ENCODE data around the gene RASA3.
"Not testable (repeated sequence)": the region's sequence is repeated elsewhere in the genome, so short reads cannot be mapped to it uniquely, and the experiment has no call there.

RASA3 gene

DNA sequence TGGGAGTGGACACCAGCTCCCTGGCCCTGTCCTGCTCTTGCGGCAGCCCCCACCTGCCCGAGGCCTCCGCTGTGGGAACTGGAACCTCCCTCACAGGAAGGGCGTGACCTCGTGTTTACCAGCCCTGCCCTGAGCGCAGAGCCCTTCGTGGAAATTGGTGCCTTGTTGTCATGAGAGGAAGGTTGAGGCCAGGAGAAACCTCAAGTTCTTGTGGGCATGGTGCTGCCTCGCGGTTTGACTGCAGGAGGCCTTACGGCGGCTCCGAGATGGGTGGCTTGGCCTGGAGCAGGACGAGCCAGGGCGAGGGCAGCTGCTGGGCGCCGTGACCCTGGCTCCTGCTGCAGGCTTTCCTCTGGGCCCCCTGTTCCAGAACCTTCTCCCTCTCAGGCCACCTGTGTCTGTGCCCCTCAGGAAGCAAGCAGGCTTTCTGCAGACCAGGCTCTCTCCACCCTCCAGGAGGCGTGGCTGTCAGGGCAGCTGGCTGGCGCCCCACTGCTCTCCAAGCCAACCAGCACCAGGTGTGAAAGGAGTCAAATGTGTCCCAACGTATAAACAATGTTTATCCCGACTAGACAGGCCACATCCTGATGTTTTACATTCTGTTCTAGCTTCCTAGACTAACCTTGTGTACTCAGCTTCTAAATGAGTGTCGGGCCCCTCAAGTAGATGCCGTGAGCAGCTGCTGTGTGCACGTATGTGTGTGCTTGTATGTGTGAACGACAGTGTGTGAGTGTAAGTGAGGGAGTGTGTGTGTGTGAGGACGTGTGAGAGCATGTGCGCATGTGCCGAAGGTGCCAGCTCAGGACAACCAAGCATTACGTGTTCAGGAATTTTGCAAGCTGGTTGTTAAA, 10.4 kb upstream of the RASA3 start:
- no peak for DNase-seq (ENCODE audit: low read depth in 4 of 4, low spot score in 1 of 4)

DNA sequence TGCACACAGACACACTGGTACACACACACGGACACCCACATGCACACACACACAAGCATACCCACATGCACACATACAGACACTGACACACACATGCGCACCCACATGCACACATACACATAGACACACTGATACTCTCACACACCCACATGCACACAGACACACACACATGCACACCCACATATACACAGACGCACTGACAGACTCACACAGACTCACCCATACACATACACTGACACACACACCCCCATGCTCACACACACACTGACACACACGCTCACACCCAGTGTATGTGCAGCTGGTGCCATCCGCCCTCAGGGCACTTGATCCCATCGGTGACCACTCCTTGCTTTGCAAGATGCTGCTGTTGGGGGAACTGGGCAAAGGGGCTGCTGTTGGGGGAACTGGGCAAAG, 9.7 kb upstream of the RASA3 start:
- DNase-seq (ENCODE audit: low read depth in 4 of 4, low spot score in 1 of 4): no peak

DNA sequence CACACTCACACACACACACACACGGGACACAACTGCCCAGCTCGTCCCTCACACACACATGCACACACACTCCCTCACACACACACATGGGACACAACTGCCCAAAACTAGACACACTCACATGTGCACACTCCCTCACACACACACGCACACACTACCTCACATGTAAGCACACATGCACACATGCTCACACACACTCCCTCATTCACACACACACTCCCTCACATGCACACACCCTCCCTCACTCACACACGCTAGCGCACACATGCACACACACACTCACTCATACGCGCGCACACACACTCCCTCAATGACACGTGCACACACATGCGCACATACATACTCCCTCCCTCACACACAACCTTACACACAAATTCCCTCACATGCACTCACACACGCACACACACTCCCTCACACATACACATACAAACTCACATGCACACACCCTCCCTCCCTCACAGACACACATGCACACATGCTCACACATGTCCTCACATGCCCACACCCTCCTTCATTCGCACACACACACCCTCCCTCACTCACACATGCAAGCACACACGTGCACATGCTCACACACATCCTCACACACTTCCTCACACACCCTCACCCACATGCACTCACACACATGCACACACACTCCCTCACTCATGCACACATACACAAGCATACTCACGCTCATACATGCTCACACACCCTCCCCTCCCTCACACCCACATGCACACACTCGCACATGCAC, 9.0 kb upstream of the RASA3 start:
- no peak for DNase-seq (ENCODE audit: low read depth in 4 of 4, low spot score in 1 of 4)

DNA sequence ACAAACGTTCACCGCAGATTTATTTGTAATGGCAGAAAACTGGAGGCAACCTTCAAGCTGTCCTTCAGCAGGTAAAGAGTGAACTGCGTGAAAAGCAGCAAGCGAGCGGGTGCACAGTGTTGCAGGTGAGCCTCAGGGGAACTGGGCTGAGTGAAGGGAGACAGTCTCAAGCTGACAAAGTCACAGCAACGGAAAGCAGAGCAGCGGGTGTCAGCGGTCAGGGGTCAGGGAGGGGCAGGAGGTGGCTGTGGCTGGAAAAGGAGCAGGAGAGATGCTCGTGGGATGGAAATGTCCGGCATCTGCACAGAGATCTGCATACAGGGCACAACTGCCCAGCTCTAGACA, 8.5 kb upstream of the RASA3 start:
- DNase-seq (ENCODE audit: low read depth in 4 of 4, low spot score in 1 of 4): no peak

DNA sequence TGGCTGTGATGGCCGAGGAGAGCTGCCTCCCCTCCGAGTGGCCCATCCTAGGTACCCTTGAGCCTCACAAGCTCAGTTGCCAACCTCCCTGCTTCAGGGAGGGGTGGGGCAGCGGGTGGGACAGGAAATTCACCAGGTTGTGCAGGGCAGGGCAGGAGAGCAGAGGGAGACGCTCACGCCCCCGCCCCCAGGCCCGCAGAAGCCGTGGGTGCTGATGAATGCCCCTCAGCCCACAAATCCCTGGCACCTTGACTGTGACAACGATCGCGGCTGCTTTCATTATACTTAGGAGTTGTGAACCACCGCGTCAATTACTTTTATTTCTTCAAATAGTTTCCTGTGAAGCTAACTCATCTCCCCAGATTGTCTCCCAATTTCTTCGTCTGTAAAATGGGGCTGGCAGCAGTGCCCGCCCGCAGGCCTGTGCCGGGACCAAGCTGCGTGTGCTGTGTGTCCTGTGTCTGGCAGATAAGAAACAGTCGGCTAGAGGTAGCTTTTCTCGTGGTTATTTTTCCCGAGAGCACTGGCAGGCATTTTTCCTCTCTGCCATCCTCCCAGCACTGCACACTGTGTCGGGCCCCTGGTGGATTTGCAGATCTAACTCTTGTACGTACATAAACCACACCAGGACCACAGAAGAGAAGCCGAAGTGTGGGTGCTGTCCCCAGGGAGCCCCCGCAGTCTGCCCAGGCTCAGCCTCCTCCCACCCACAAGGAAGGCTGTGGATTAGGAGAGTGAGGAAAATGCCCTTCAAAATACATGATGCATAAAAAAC, 7.9 kb upstream of the RASA3 start:
- no peak for DNase-seq (ENCODE audit: low read depth in 4 of 4, low spot score in 1 of 4)

DNA sequence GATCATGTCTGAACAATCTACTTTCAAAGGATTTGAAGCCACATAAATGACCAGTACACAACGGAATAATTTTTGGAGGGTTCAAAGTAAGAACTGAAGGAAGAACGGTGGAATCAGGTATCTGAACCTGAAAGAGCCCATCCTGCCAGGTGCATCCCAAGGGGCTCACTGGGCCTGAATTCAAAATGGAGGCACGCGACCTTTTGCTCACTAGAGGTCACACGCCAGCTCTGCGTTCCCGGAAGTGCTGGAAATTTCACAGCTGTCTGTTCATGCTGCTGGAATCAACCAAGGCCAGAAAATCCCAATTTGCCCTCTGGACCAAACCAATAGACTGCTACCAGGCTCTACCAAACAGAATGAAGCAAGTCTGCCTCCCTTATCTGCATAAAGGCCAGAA, 4.2 kb upstream of the RASA3 start:
- DNase-seq (ENCODE audit: low read depth in 4 of 4, low spot score in 1 of 4): no peak

DNA sequence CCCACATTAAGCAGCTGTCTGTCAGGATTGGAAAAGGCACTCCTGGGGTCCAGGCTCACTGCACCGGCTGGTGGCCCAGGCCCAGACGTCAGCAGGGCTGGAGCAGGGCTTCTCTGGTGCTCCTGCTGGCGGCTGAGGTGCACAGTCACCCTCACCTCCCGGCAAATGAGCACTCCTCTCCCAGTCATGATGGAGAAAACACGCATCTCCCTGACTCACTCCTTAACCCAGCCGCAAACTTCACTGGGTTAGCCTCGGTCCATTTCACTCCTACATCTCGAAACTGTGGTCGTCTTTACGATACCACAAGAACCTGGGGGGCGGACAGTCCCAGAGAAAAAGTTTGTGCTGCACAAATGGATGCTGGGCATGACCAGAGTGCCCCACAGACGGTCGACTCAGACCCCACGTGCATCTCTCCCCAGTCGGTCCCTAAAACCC, 3.3 kb upstream of the RASA3 start:
- no peak for DNase-seq (ENCODE audit: low read depth in 4 of 4, low spot score in 1 of 4)

DNA sequence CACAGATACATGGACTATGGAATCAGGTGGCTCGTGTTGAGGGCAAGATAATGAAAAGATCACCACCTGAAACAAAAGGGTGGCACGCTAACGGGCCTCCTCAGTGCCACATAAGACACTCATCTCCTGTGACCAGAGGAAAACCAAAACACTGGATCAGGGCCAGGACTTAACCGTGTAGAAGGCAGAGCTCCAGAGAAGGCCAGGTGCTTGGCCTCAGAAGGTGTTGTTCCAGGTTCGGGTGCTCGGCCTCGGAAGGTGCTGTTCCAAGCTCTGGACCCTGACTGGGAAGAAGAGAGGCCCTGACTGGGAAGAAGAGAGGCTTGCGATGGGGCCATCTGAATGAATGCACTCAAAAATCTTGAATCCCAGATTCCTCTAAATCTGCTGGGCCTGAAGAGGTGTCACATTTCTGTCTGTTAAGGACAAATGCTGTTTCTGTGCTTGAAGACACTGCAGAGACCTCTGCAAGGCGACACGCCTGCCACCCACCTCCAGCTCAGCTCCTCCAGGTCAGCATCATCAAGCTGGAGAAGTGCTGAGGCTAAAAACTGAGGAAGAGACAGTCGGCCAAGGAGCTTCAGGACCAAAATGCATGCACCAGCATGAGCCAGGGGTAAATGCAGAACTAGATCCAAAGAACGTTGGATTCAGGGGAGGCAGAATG, 2.7 kb upstream of the RASA3 start:
- no peak for DNase-seq (ENCODE audit: low read depth in 4 of 4, low spot score in 1 of 4)

DNA sequence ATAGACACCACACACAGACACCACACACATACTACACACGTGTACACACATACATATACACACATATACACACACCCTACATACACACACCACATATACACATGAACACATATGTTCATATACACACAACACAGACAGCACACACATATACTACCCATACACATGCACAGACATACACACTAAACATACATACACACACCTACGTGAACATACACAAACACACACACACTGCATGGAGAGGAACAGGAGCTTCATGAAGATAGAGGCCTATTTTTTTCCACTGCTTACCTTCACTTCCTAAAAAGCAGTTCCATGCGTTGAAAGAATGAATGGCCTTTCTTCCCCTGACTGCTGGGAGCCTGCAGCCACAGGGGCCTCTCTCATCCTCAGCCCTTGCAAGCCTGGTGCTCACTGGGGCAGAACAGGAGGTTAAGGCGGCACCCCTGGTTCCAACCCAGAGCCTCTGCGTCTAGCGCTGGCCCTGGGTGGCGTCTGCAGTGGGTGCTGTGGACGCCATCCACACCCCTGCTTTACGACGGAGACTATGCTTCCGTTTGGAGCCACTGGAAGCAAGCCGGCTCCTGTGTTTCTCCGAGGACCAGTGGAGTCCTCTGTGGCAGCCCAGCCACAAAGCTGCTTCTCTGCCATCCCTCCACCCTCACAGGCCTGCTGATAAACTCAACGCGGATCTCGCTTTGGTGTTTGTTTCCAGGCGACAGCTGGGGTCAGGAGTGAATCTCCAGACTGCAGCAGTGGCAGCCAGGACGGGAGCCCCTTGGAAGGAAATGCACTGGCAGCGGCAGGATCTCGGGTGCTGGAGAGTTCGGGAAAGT, 1.9 kb upstream of the RASA3 start:
- no peak for DNase-seq (ENCODE audit: low read depth in 4 of 4, low spot score in 1 of 4)

DNA sequence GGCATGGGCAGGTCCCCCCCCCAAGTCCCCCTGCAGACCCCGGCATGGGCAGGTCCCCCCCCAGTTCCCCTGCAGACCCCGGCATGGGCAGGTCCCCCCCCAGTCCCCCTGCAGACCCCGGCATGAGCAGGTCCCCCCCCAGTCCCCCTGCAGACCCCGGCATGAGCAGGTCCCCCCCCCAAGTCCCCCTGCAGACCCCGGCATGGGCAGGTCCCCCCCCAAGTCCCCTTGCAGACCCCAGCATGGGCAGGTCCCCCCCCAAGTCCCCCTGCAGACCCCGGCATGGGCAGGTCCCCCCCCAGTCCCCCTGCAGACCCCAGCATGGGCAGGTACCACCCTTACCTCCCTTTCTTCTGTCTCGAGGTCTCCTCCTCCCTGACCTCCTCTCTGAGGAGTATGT, 1.1 kb upstream of the RASA3 start:
- DNase-seq (ENCODE audit: low read depth in 4 of 4, low spot score in 1 of 4): not testable (repeated sequence)

DNA sequence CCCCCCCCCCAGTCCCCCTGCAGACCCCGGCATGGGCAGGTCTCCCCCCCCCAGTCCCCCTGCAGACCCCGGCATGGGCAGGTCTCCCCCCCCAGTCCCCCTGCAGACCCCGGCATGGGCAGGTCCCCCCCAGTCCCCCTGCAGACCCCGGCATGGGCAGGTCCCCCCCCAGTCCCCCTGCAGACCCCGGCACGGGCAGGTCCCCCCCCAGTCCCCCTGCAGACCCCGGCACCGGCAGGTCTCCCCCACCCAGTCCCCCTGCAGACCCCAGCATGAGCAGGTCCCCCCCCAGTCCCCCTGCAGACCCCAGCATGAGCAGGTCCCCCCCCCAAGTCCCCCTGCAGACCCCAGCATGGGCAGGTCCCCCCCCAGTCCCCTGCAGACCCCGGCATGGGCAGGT, 703 bp upstream of the RASA3 start:
- DNase-seq (ENCODE audit: low read depth in 4 of 4, low spot score in 1 of 4): not testable (repeated sequence)

DNA sequence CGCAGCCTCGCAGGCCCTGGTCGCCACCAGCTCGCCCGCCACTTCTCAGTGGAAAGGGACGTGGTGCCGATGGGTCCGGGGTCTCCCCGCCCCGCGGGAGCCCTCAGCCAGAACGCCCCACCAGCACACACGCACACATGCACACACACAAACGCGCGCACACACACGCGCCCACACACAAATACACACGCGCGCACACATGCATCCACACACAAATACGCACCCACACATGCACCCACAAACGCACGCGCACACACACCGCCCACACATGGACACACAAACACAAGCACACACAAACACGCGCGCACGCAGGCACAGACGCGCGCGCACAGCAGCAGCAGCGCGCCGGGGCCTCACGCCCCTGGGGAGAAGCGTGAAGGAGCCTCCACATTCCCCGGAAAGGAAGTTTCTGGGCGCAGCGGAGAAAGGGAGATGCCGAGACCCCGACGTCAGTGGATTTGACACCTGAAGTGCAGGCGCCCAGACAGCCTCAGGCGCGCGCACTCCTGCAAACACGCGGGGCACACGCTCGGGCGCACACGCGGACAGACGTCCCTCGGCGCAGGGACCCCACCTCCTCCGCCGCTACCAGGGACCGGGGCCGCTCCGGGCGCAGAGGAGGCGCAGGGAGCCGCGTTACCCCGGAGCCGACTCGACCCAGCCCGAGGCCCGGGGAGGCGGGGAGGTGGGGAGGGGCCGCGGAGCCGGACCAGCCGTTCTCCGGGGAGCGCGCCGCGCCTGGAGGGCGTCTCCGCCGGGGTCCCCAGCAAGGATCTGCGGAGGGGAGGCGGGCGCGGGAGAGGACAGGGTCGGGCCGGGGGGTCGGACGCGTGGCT, 622 bp downstream of the RASA3 start:
- no peak for DNase-seq (ENCODE audit: low read depth in 4 of 4, low spot score in 1 of 4)

DNA sequence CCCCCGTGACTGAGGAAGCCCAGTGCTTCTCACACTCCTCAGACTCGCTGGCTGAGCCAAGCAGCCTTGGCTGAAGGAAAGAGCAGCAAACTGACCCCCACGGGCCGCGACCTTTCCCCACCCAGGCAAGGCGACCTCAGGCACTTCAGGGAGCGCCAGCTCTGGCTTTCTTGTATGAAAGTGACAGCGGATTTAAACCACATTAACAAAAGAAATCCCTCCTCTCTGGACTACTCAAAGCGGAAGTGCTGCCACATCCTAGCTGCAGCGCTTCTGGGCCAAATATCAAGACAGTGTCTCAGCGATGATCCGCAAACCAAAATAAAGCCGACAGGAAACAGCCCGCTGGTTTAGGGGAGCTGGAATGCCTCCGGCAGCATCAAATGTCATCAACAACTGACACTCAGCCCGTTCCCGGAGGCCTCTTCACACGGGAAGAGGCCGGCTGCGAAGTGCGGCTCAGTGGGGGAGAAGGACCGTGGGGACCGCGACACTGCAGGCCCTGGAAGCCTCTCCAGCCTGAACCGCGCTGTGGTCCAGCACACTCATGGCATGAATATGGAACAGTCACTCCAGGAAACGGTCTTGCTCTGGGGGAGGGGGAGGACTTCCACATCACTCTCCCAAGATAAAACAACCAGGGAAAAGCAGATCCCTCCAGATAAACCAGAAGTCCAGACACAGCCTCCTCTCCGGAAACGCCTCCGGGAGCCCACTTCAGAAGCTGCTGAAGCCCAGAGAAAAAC, 1.4 kb downstream of the RASA3 start:
- DNase-seq (ENCODE audit: low read depth in 4 of 4, low spot score in 1 of 4): peak in 1 of 4 experiments; percentile 42

DNA sequence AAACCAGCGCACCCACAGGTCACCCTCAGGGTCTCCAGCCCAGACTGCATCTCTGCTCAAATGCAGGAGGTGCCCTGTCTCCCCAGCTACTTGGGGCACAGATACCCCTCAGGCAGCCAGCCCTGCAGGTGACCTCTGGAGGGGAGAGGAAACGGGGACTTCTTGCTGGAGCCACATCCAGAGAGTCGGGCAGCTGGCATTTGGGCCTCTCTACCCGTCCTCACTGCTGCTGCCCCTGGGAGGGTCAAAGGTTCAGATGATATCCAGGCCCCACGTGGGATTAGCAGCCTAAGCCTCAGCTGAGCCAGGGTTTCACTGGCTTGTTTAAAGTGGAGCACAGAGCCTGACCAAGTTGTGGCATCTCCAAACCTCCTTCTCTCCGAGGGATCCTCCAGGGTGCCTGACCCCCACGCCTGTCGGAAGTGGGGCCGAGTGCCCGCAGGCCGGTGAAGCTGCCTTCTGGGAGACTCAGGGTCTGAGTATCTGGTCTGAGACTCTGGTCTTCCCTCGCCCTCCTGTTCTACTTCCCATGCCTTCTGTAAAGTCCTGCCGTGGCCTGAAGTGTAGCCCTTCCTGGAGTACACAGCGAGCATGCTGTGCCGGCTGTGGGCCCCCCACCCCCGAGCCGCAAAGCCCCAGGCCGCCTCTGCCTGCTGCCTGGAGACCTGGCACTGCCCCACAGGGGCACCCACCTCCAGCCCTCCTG, 2.1 kb downstream of the RASA3 start:
- DNase-seq (ENCODE audit: low read depth in 4 of 4, low spot score in 1 of 4): no peak

DNA sequence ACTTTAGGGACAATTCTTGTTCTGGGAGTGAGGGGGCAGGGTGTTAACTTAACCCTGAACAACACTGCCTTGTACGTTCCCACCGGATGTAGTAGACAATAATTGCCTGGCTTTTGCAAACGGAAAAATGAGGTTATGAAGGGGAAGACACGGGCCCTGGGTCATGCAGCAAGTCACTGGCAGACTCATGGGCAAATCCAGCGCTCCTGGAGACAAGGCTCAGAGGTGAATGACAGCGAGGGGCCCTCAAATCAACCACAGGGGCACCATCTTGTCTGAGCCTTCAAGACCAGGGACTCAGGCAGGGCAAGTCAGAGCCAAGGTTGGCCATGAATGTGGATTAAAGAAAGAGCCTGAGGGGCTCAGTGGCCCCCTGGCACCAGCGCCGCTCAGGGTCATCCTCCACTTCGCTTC, 2.8 kb downstream of the RASA3 start:
- DNase-seq (ENCODE audit: low read depth in 4 of 4, low spot score in 1 of 4): peak in 1 of 4 experiments; percentile 37

DNA sequence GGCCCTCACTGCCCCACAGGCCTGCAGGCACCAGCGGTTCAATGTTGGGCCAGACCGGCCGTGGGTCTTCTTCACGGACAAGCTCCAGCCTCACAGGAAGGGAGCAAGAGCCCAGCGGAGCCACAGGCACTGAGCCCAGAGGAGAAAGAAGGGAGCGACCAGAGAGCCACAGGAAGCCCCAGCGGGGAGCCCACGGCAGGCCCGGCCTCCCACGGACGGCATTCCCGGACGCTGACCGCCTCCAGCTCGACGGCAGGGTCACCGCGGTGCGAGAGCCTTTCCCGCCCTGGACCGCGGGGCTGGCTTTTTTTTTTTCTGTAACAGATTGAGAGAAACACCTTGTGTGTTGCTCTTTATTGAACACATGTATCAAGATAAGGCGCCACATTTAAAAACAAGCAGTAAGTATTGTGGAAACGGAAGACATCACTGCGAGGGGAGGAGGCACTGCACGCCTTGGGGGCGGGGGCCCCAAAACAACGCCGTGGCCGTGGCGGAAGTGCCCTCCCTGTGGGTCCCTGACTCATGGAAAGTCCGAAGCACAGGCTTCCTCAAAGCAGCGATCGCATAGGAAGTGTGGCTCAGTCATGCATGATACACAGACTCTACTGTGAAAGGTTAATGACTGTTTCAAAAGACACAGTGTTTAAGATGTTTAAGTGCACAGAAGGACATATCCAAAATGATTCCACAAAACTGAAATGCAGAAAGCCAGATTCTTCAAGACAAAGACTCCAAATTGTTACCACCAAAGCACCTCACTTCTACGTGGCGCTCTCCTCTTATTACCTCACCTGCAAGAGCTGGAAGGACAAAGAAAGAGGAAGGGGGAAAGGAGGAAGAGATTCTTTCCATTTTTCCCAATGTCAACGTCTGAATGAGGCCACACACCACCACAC, 3.5 kb downstream of the RASA3 start:
- peak; percentile 67 to 90 (median 78) for DNase-seq (ENCODE audit: low read depth in 4 of 4, low spot score in 1 of 4)

DNA sequence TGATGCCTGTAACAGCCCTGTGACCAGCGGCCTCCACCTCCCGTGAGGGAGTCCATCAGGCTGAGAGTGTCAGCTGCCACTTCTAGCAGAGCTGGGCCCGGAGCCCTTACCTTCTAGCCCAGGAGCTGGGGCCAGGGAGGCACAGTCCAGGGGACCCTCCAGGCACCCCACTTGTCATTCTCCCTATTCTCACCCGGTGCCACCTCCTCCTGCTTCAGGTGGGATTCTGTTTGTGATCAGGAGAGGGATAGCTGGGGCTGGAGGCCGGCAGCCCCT, 4.1 kb downstream of the RASA3 start:
- no peak for DNase-seq (ENCODE audit: low read depth in 4 of 4, low spot score in 1 of 4)

All from stimulated activated CD4-positive, alpha-beta T cell treated with anti-CD3 and anti-CD28 coated beads, Interleukin-1b, Interleukin-23, amount 100 ng/mL, for 24 hours (primary cell).